Renal pelvis (tissue), 12 donors: ENCODE results near the gene IFIT1. TPM values are rescaled to one million over a fixed set of nuclear protein-coding genes. Genes with fewer than 3 reads are reported as not detected.
A peak's percentile ranks its signal among the peaks of the same experiment; 100 is the strongest.
"Not testable (repeated sequence)": the region's sequence is repeated elsewhere in the genome, so short reads cannot be mapped to it uniquely, and the experiment has no call there.

Experiments used
- DNase-seq: peaks from one replicate; pipeline ENCODE4 v3.0.0-alpha.2; 2013
- long read RNA-seq, 16 experiments: transcript quantifications; one replicate each; lab custom pipeline, GENCODE V29; 2026
- polyA plus RNA-seq, 3 donors: library from polyadenylated mRNA; unstranded; fragments of 120-200 nt; gene quantifications; one replicate each; pipeline ENCODE4 v1.2.1, GENCODE V29; 2013; ENCODE audit not compliant: insufficient read length in 3 of 3

IFIT1 gene
- 10 to 100 TPM; 13.1 to 18.1 (median 18.0) TPM for polyA plus RNA-seq
- long read RNA-seq, donor 1, transcript IFIT1-201 (2 exons, 1,880 nt): major isoform, 12 of 12 reads
- long read RNA-seq, donor 1, partial matches to known transcripts: 0 of 12 reads
- long read RNA-seq, donor 1, other reads (novel, unspliced or antisense): 0 of 12 reads
- long read RNA-seq, donor 2, transcript IFIT1-201 (2 exons, 1,880 nt): major isoform, 8 of 8 reads
- long read RNA-seq, donor 2, partial matches to known transcripts: 0 of 8 reads
- long read RNA-seq, donor 2, other reads (novel, unspliced or antisense): 0 of 8 reads
- long read RNA-seq, donor 3, transcript IFIT1-201 (2 exons, 1,880 nt): major isoform, 9 of 9 reads
- long read RNA-seq, donor 3, partial matches to known transcripts: 0 of 9 reads
- long read RNA-seq, donor 3, other reads (novel, unspliced or antisense): 0 of 9 reads
- long read RNA-seq, donor 4, transcript IFIT1-201 (2 exons, 1,880 nt): major isoform, 9 of 9 reads
- long read RNA-seq, donor 4, partial matches to known transcripts: 0 of 9 reads
- long read RNA-seq, donor 4, other reads (novel, unspliced or antisense): 0 of 9 reads
- long read RNA-seq, donor 5, transcript IFIT1-201 (2 exons, 1,880 nt): major isoform, 7 of 7 reads
- long read RNA-seq, donor 5, partial matches to known transcripts: 0 of 7 reads
- long read RNA-seq, donor 5, other reads (novel, unspliced or antisense): 0 of 7 reads
- long read RNA-seq, donor 6, transcript IFIT1-201 (2 exons, 1,880 nt): major isoform, 10 of 10 reads
- long read RNA-seq, donor 6, partial matches to known transcripts: 0 of 10 reads
- long read RNA-seq, donor 6, other reads (novel, unspliced or antisense): 0 of 10 reads
- long read RNA-seq, donor 7, transcript IFIT1-201 (2 exons, 1,880 nt): major isoform, 7 of 7 reads
- long read RNA-seq, donor 7, partial matches to known transcripts: 0 of 7 reads
- long read RNA-seq, donor 7, other reads (novel, unspliced or antisense): 0 of 7 reads
- long read RNA-seq, donor 8, transcript IFIT1-201 (2 exons, 1,880 nt): major isoform, 7 of 7 reads
- long read RNA-seq, donor 8, partial matches to known transcripts: 0 of 7 reads
- long read RNA-seq, donor 8, other reads (novel, unspliced or antisense): 0 of 7 reads
- long read RNA-seq, donor 9, transcript IFIT1-201 (2 exons, 1,880 nt): major isoform, 5 of 13 reads
- long read RNA-seq, donor 9, partial matches to known transcripts: 8 of 13 reads
- long read RNA-seq, donor 9, other reads (novel, unspliced or antisense): 0 of 13 reads
- long read RNA-seq, donor 10, transcript IFIT1-201 (2 exons, 1,880 nt): major isoform, 6 of 6 reads
- long read RNA-seq, donor 10, partial matches to known transcripts: 0 of 6 reads
- long read RNA-seq, donor 10, other reads (novel, unspliced or antisense): 0 of 6 reads
- long read RNA-seq, donor 11, transcript IFIT1-201 (2 exons, 1,880 nt): major isoform, 5 of 5 reads
- long read RNA-seq, donor 11, partial matches to known transcripts: 0 of 5 reads
- long read RNA-seq, donor 11, other reads (novel, unspliced or antisense): 0 of 5 reads
- long read RNA-seq, donor 12, transcript IFIT1-201 (2 exons, 1,880 nt): major isoform, 12 of 12 reads
- long read RNA-seq, donor 12, partial matches to known transcripts: 0 of 12 reads
- long read RNA-seq, donor 12, other reads (novel, unspliced or antisense): 0 of 12 reads
- long read RNA-seq, donor 13, partial matches to known transcripts: 0 of 4 reads
- long read RNA-seq, donor 13, other reads (novel, unspliced or antisense): 0 of 4 reads
- long read RNA-seq, donor 14: 0 reads
- long read RNA-seq, donor 15, transcript IFIT1-201 (2 exons, 1,880 nt): major isoform, 9 of 9 reads
- long read RNA-seq, donor 15, partial matches to known transcripts: 0 of 9 reads
- long read RNA-seq, donor 15, other reads (novel, unspliced or antisense): 0 of 9 reads
- long read RNA-seq, donor 16, transcript IFIT1-201 (2 exons, 1,880 nt): major isoform, 12 of 19 reads
- long read RNA-seq, donor 16, partial matches to known transcripts: 7 of 19 reads
- long read RNA-seq, donor 16, other reads (novel, unspliced or antisense): 0 of 19 reads

- DNase-seq: peak; percentile 91
Observed at GRCh38 chr10:89391907-89392756, at the start of gene IFIT1. Gene IFIT1 (plus strand): TSS chr10:89392623. CDS start chr10:89392713, 90 bp downstream.

GRCh38 chr10:89343089-89343767 lies 49.2 kb upstream of the IFIT1 start:
- DNase-seq: no peak

GRCh38 chr10:89344156-89344555 lies 48.3 kb upstream of the IFIT1 start:
- no peak for DNase-seq

- no peak for DNase-seq
Observed at GRCh38 chr10:89345367-89346000, 46.9 kb upstream of the IFIT1 start.

- DNase-seq: no peak
Observed at GRCh38 chr10:89346405-89347254, 45.8 kb upstream of the IFIT1 start.

- DNase-seq: no peak
Observed at GRCh38 chr10:89347701-89348457, 44.5 kb upstream of the IFIT1 start.

- no peak for DNase-seq
Observed at GRCh38 chr10:89348481-89348880, 43.9 kb upstream of the IFIT1 start.

- no peak for DNase-seq
Observed at GRCh38 chr10:89348975-89349374, 43.4 kb upstream of the IFIT1 start.

- DNase-seq: not testable (repeated sequence)
Observed at GRCh38 chr10:89350631-89351315, 41.6 kb upstream of the IFIT1 start.

- no peak for DNase-seq
Observed at GRCh38 chr10:89351412-89351779, 41.0 kb upstream of the IFIT1 start.

- DNase-seq: peak; percentile 77
Observed at GRCh38 chr10:89351780-89352597, 40.4 kb upstream of the IFIT1 start.

- DNase-seq: no peak
Observed at GRCh38 chr10:89352802-89353201, 39.6 kb upstream of the IFIT1 start.

- DNase-seq: no peak
Observed at GRCh38 chr10:89355394-89355931, 37.0 kb upstream of the IFIT1 start.

- no peak for DNase-seq
Observed at GRCh38 chr10:89357096-89357495, 35.3 kb upstream of the IFIT1 start.
